ENCODE data around the gene ZNF341. TPM values are rescaled to one million over a fixed set of nuclear protein-coding genes. Genes with fewer than 3 reads are reported as not detected.

The ZNF341 gene
- total and polyA plus RNA-seq, 2 of the 8 experiments (the other 6 are each of a cell fraction or from before 2014, with no cell fraction given): 5.8 to 6.4 TPM

GRCh38 chr20:33784225-33784624 lies 52.4 kb downstream of the ZNF341 start (continued):
- TF ChIP-seq GABPA (IDR thresholded peaks at IDR 0.05; ENCODE audit: borderline replicate concordance, insufficient read depth, low read length) (no peak), FOSL1 (IDR thresholded peaks at IDR 0.05; ENCODE audit: insufficient read depth, low read depth, low read length) (no peak), SIRT6 (IDR thresholded peaks at IDR 0.05; ENCODE audit: low read length) (no peak), JUND (IDR thresholded peaks at IDR 0.05; ENCODE audit: low read length) (no peak)
- TF ChIP-seq, protein P1, sequence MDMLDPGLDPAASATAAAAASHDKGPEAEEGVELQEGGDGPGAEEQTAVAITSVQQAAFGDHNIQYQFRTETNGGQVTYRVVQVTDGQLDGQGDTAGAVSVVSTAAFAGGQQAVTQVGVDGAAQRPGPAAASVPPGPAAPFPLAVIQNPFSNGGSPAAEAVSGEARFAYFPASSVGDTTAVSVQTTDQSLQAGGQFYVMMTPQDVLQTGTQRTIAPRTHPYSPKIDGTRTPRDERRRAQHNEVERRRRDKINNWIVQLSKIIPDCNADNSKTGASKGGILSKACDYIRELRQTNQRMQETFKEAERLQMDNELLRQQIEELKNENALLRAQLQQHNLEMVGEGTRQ (IDR thresholded peaks at IDR 0.05; ENCODE audit: low read length): no peak

All from H1 (cell line).